ENCODE measurements around the gene CDKN1C. TPM values are rescaled to one million over a fixed set of nuclear protein-coding genes. Genes with fewer than 3 reads are reported as not detected.
"Not testable (repeated sequence)": the region's sequence is repeated elsewhere in the genome, so short reads cannot be mapped to it uniquely, and the experiment has no call there.

Gene CDKN1C
- total RNA-seq, 1 donor from 2014 or later, result 2.0 TPM

GRCh38 chr11:2908130-2908529 lies 22.6 kb upstream of the CDKN1C start:
- no peak for DNase-seq
- Mint-ChIP-seq H3K27me3 (no peaks in the 10 kb centered on the region), H3K27ac (no peak overlapping the region), H3K4me1 (peaks cover 4% of the 10 kb centered on the region), H3K4me3 (no peak overlapping the region), H3K9me3 (peaks cover 5% of the 10 kb centered on the region), H3K36me3 (ENCODE audit: low read depth) (peaks cover 8% of the 10 kb centered on the region)
- intact Hi-C loops (cut with micrococcal nuclease), result no loop called here

GRCh38 chr11:2905299-2905698 lies 19.7 kb upstream of the CDKN1C start:
- H3K9me3 Mint-ChIP-seq; H3K27me3 Mint-ChIP-seq; DNase-seq; intact Hi-C loops (cut with micrococcal nuclease); H3K27ac Mint-ChIP-seq; H3K4me1 Mint-ChIP-seq; H3K4me3 Mint-ChIP-seq; H3K36me3 Mint-ChIP-seq (ENCODE audit: low read depth): not testable (repeated sequence)

- H3K4me1 Mint-ChIP-seq, result peaks cover 14% of the 10 kb centered on the region
- peak overlapping the region; percentile 74 for H3K4me3 Mint-ChIP-seq
- intact Hi-C loops (cut with micrococcal nuclease), result loop anchor here (5.0 kb wide), 1 partner anchor 518 kb away; no protein-coding TSS in a partner anchor
- H3K27ac Mint-ChIP-seq, result no peak overlapping the region
- DNase-seq, result no peak
- peaks cover 5% of the 10 kb centered on the region for H3K9me3 Mint-ChIP-seq
- peaks cover 8% of the 10 kb centered on the region for H3K36me3 Mint-ChIP-seq (ENCODE audit: low read depth)
- H3K27me3 Mint-ChIP-seq, result no peaks in the 10 kb centered on the region
Observed at GRCh38 chr11:2904153-2905052, 18.8 kb upstream of the CDKN1C start.

GRCh38 chr11:2903672-2904011 lies 18.1 kb upstream of the CDKN1C start:
- Mint-ChIP-seq H3K27ac (peak overlapping the region; percentile 52), H3K9me3 (peaks cover 5% of the 10 kb centered on the region), H3K4me1 (peaks cover 21% of the 10 kb centered on the region), H3K36me3 (ENCODE audit: low read depth) (peaks cover 8% of the 10 kb centered on the region), H3K4me3 (peak overlapping the region; percentile 74), H3K27me3 (no peaks in the 10 kb centered on the region)
- no peak for DNase-seq
- intact Hi-C loops (cut with micrococcal nuclease), result loop anchor here (5.0 kb wide), 1 partner anchor 519 kb away; no protein-coding TSS in a partner anchor

- Mint-ChIP-seq H3K27me3 (no peaks in the 10 kb centered on the region), H3K9me3 (peaks cover 5% of the 10 kb centered on the region), H3K4me3 (peak overlapping the region; percentile 80), H3K36me3 (ENCODE audit: low read depth) (peaks cover 8% of the 10 kb centered on the region), H3K4me1 (peaks cover 28% of the 10 kb centered on the region), H3K27ac (peak overlapping the region; percentile 52)
- intact Hi-C loops (cut with micrococcal nuclease), result loop anchor here (5.0 kb wide), 1 partner anchor 519 kb away; no protein-coding TSS in a partner anchor
- no peak for DNase-seq
Observed at GRCh38 chr11:2902784-2903671, 17.5 kb upstream of the CDKN1C start.

- Mint-ChIP-seq H3K4me3 (peak overlapping the region; percentile 80), H3K27ac (peak overlapping the region; percentile 72), H3K27me3 (no peaks in the 10 kb centered on the region), H3K4me1 (peaks cover 32% of the 10 kb centered on the region), H3K9me3 (peaks cover 5% of the 10 kb centered on the region), H3K36me3 (ENCODE audit: low read depth) (peaks cover 8% of the 10 kb centered on the region)
- intact Hi-C loops (cut with micrococcal nuclease), result loop anchor here (5.0 kb wide), 1 partner anchor 520 kb away; no protein-coding TSS in a partner anchor
- peak; percentile 98 for DNase-seq
Observed at GRCh38 chr11:2901854-2902783, 16.5 kb upstream of the CDKN1C start.

- intact Hi-C loops (cut with micrococcal nuclease), result loop anchor here (5.0 kb wide), 1 partner anchor 521 kb away; no protein-coding TSS in a partner anchor
- H3K27ac Mint-ChIP-seq, result peak overlapping the region; percentile 51
- H3K36me3 Mint-ChIP-seq (ENCODE audit: low read depth), result peaks cover 8% of the 10 kb centered on the region
Observed at GRCh38 chr11:2901196-2901796, 15.7 kb upstream of the CDKN1C start.

GRCh38 chr11:2899080-2899783 lies 13.7 kb upstream of the CDKN1C start:
- H3K9me3 Mint-ChIP-seq, result no peaks in the 10 kb centered on the region
- intact Hi-C loops (cut with micrococcal nuclease), result no loop called here
- peak overlapping the region; percentile 87 for H3K4me3 Mint-ChIP-seq
- peak overlapping the region; percentile 34 for H3K27ac Mint-ChIP-seq
- H3K36me3 Mint-ChIP-seq (ENCODE audit: low read depth), result no peaks in the 10 kb centered on the region
- no peaks in the 10 kb centered on the region for H3K27me3 Mint-ChIP-seq
- peaks cover 32% of the 10 kb centered on the region for H3K4me1 Mint-ChIP-seq
- DNase-seq, result no peak

More at GRCh38 chr11:2901196-2901796, 15.7 kb upstream of the CDKN1C start:
- Mint-ChIP-seq H3K27me3 (no peaks in the 10 kb centered on the region), H3K4me3 (peak overlapping the region; percentile 80), H3K9me3 (peaks cover 5% of the 10 kb centered on the region), H3K4me1 (peaks cover 32% of the 10 kb centered on the region)
- DNase-seq, result no peak

GRCh38 chr11:2898366-2899079 lies 12.9 kb upstream of the CDKN1C start:
- intact Hi-C loops (cut with micrococcal nuclease), result loop anchor here (1.0 kb wide), 1 partner anchor 31 kb away; the partner anchor contains the start of gene PHLDA2
- DNase-seq, result peak; percentile 88
- Mint-ChIP-seq H3K4me3 (peak overlapping the region; percentile 87), H3K4me1 (peaks cover 28% of the 10 kb centered on the region), H3K9me3 (no peaks in the 10 kb centered on the region), H3K36me3 (ENCODE audit: low read depth) (no peaks in the 10 kb centered on the region), H3K27ac (peak overlapping the region; percentile 97), H3K27me3 (no peaks in the 10 kb centered on the region)

- Mint-ChIP-seq H3K27ac (no peak overlapping the region), H3K36me3 (ENCODE audit: low read depth) (no peaks in the 10 kb centered on the region), H3K9me3 (no peaks in the 10 kb centered on the region), H3K4me3 (no peak overlapping the region), H3K27me3 (no peaks in the 10 kb centered on the region), H3K4me1 (peaks cover 33% of the 10 kb centered on the region)
- intact Hi-C loops (cut with micrococcal nuclease), result no loop called here
- no peak for DNase-seq
Observed at GRCh38 chr11:2897048-2897447, 11.5 kb upstream of the CDKN1C start.

GRCh38 chr11:2896047-2896446 lies 10.5 kb upstream of the CDKN1C start:
- H3K4me1 Mint-ChIP-seq, result peaks cover 37% of the 10 kb centered on the region
- H3K36me3 Mint-ChIP-seq (ENCODE audit: low read depth), result no peaks in the 10 kb centered on the region
- no peak overlapping the region for H3K27ac Mint-ChIP-seq
- intact Hi-C loops (cut with micrococcal nuclease), result no loop called here
- H3K27me3 Mint-ChIP-seq, result no peaks in the 10 kb centered on the region
- no peaks in the 10 kb centered on the region for H3K9me3 Mint-ChIP-seq
- no peak for DNase-seq
- H3K4me3 Mint-ChIP-seq, result no peak overlapping the region

- no peak for DNase-seq
- intact Hi-C loops (cut with micrococcal nuclease), result loop anchor here (5.0 kb wide), 2 partner anchors 98 to 198 kb away; partner anchors contain the start of gene NAP1L4
- peaks cover 24% of the 10 kb centered on the region for H3K4me1 Mint-ChIP-seq
- no peaks in the 10 kb centered on the region for H3K9me3 Mint-ChIP-seq
- H3K27ac Mint-ChIP-seq, result peak overlapping the region; percentile 6
- peak overlapping the region; percentile 19 for H3K4me3 Mint-ChIP-seq
- H3K27me3 Mint-ChIP-seq, result no peaks in the 10 kb centered on the region
- no peaks in the 10 kb centered on the region for H3K36me3 Mint-ChIP-seq (ENCODE audit: low read depth)
Observed at GRCh38 chr11:2893935-2894334, 8.4 kb upstream of the CDKN1C start.

Measured in activated CD4-positive, alpha-beta T cell treated with anti-CD3 and anti-CD28 coated beads, Interleukin-2, amount 10 ng/mL, durations not matched to agents 24 days and 14 days (primary cell).